HL-60/S4 (cell line): ENCODE measurements around the gene TUBGCP4.

Experiments used
- in situ Hi-C: fragments of 300-500 bp; cut with MboI; formaldehyde crosslinking; loops from 2 replicates; pipeline ENCODE4 v1.14.3; 2022; ENCODE audit warnings: low sequenced_read_pairs

TUBGCP4 gene

GRCh38 chr15:43403616-43404015, 32.7 kb downstream of the TUBGCP4 start:
- in situ Hi-C loops, result no loop called here

- in situ Hi-C loops, result no loop called here
These were observed 33.2 kb downstream of the TUBGCP4 start for GRCh38 chr15:43404130-43404529.

GRCh38 chr15:43406189-43406588, 35.3 kb downstream of the TUBGCP4 start:
- in situ Hi-C loops, result no loop called here

- in situ Hi-C loops, result no loop called here
These were observed 35.9 kb downstream of the TUBGCP4 start for GRCh38 chr15:43406808-43407207.

- in situ Hi-C loops, result no loop called here
These were observed 37.9 kb downstream of the TUBGCP4 start for GRCh38 chr15:43408789-43409188.

- in situ Hi-C loops, result no loop called here
These were observed 39.8 kb downstream of the TUBGCP4 start for GRCh38 chr15:43410572-43411214.

GRCh38 chr15:43412096-43412495, 41.2 kb downstream of the TUBGCP4 start:
- in situ Hi-C loops, result no loop called here

GRCh38 chr15:43414196-43414595, 43.3 kb downstream of the TUBGCP4 start:
- in situ Hi-C loops, result no loop called here

- in situ Hi-C loops, result no loop called here
These were observed 49.5 kb downstream of the TUBGCP4 start for GRCh38 chr15:43420435-43420834.

GRCh38 chr15:43420876-43421275, 50.0 kb downstream of the TUBGCP4 start:
- in situ Hi-C loops, result no loop called here

GRCh38 chr15:43423793-43424192, 52.9 kb downstream of the TUBGCP4 start:
- in situ Hi-C loops, result no loop called here

- in situ Hi-C loops, result no loop called here
These were observed 58.8 kb downstream of the TUBGCP4 start for GRCh38 chr15:43429687-43430086.

GRCh38 chr15:43433165-43433564, 62.3 kb downstream of the TUBGCP4 start:
- in situ Hi-C loops, result no loop called here

- in situ Hi-C loops, result no loop called here
These were observed 62.9 kb downstream of the TUBGCP4 start for GRCh38 chr15:43433661-43434303.

GRCh38 chr15:43434446-43434845, 63.5 kb downstream of the TUBGCP4 start:
- in situ Hi-C loops, result no loop called here

- in situ Hi-C loops, result no loop called here
These were observed 65.5 kb downstream of the TUBGCP4 start for GRCh38 chr15:43436395-43436794.

- in situ Hi-C loops, result no loop called here
These were observed 68.4 kb downstream of the TUBGCP4 start for GRCh38 chr15:43439268-43439667.

GRCh38 chr15:43440721-43441281, 69.9 kb downstream of the TUBGCP4 start:
- in situ Hi-C loops, result no loop called here

GRCh38 chr15:43441316-43441715, 70.4 kb downstream of the TUBGCP4 start:
- in situ Hi-C loops, result no loop called here

- in situ Hi-C loops, result no loop called here
These were observed 75.4 kb downstream of the TUBGCP4 start for GRCh38 chr15:43446344-43446743.

- in situ Hi-C loops, result no loop called here
These were observed 79.1 kb downstream of the TUBGCP4 start for GRCh38 chr15:43449981-43450380.
